Stimulated activated CD4-positive, alpha-beta T cell treated with anti-CD3 and anti-CD28 coated beads, Interleukin-15, amount 100 ng/mL, for 48 hours (primary cell): ENCODE measurements around the gene UBE2Z.
"Not testable (repeated sequence)": the region's sequence is repeated elsewhere in the genome, so short reads cannot be mapped to it uniquely, and the experiment has no call there.

Source experiments
- DNase-seq, 2 donors: peaks; one replicate each; pipeline ENCODE4 v3.0.0-alpha.2; 2020; ENCODE audit warnings: low read depth in 2 of 2

The UBE2Z gene

GRCh38 chr17:48904428-48904827, 3.8 kb upstream of the UBE2Z start:
- no peak for DNase-seq

- DNase-seq: no peak
These were observed 2.2 kb upstream of the UBE2Z start for GRCh38 chr17:48905987-48906515.

GRCh38 chr17:48907713-48908046, 527 bp upstream of the UBE2Z start:
- no peak for DNase-seq

- DNase-seq: peak; percentile 83 to 87
These were observed 717 bp downstream of the UBE2Z start for GRCh38 chr17:48908853-48909394.

GRCh38 chr17:48909783-48910182, 1.6 kb downstream of the UBE2Z start:
- no peak for DNase-seq

GRCh38 chr17:48910370-48910769, 2.2 kb downstream of the UBE2Z start:
- no peak for DNase-seq

- no peak for DNase-seq
These were observed 4.3 kb downstream of the UBE2Z start for GRCh38 chr17:48912476-48912875.

- peak; percentile 39 to 62 for DNase-seq
These were observed 7.5 kb downstream of the UBE2Z start for GRCh38 chr17:48915459-48916282.

GRCh38 chr17:48925251-48925990, 17.2 kb downstream of the UBE2Z start:
- DNase-seq: no peak

- DNase-seq: no peak
These were observed 17.8 kb downstream of the UBE2Z start for GRCh38 chr17:48925991-48926342.

- DNase-seq: no peak
These were observed 20.0 kb downstream of the UBE2Z start for GRCh38 chr17:48927978-48928745.

GRCh38 chr17:48928876-48929811, 20.9 kb downstream of the UBE2Z start:
- no peak for DNase-seq

GRCh38 chr17:48929812-48930165, 21.6 kb downstream of the UBE2Z start:
- DNase-seq: no peak

GRCh38 chr17:48930435-48930873, 22.2 kb downstream of the UBE2Z start:
- no peak for DNase-seq

GRCh38 chr17:48933035-48933434, 24.8 kb downstream of the UBE2Z start:
- no peak for DNase-seq

- DNase-seq: peak; percentile 85 to 90
These were observed 36.5 kb downstream of the UBE2Z start, which contains the start of gene SNF8 for GRCh38 chr17:48944515-48945260. TSS of gene SNF8 (minus strand) at chr17:48944842. CDS start at chr17:48944734, 108 bp downstream.

- DNase-seq: not testable (repeated sequence)
These were observed 37.0 kb downstream of the UBE2Z start for GRCh38 chr17:48945261-48945651.

- no peak for DNase-seq
These were observed 43.4 kb downstream of the UBE2Z start for GRCh38 chr17:48951572-48951971.

GRCh38 chr17:48952904-48953303, 44.7 kb downstream of the UBE2Z start:
- no peak for DNase-seq

GRCh38 chr17:48954300-48954755, 46.1 kb downstream of the UBE2Z start:
- DNase-seq: no peak
